ENCODE results near the gene SYPL2. TPM values are rescaled to one million over a fixed set of nuclear protein-coding genes. Genes with fewer than 3 reads are reported as not detected.
A peak's percentile ranks its signal among the peaks of the same experiment; 100 is the strongest.

SYPL2 gene
- total RNA-seq, 4 donors from 2014 or later, result 2.0 to 8.4 (median 4.2) TPM

DNA sequence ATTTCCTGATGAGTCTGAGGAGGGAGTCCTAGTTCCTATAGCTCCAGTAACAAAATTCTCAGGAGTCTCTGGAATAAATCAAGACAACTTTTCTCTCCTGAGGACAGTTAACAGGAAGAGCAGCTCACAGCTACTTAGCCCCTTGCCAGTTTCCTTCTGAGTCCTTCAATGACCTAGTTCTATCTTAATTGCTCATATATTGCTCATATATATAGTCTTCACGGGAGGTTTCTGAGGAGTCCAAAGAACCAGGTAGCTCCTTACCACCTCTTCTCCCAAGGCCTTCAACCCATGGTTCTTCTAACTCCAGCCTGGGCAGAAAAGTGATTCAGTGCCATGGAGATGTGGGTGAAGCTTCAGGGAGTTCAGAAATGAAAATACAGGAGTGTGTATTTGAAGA is 38.6 kb downstream of the SYPL2 start:
- Histone ChIP-seq H3K9me3 (no peaks in the 10 kb centered on the region), H3K4me3 (no peak overlapping the region), H3K27me3 (no peaks in the 10 kb centered on the region), H3K36me3 (peaks cover 0 to 11% of the 10 kb centered on the region in 2 donors), H3K4me1 (peaks cover 0 to 54% (median 23%) of the 10 kb centered on the region in 3 donors), H3K27ac (no peak overlapping the region)
- 85% methylated on average over 1 of the region's 1 CpG; no CpG with 5 or more reads in 1 of the 2 donors for WGBS, 2 donors (ENCODE audit: low coverage in 1 of 2)
- TF ChIP-seq CTCF (IDR thresholded peaks at IDR 0.05) (no peak), POLR2AphosphoS5 (IDR thresholded peaks at IDR 0.05) (no peak), EP300 (IDR thresholded peaks at IDR 0.05) (no peak), POLR2A (IDR thresholded peaks at IDR 0.05) (no peak)
- ATAC-seq, result no peak

GRCh38 chr1:109508001-109508872 is 41.9 kb downstream of the SYPL2 start:
- peak overlapping the region in 1 of 2 donors; percentile 68 for H3K4me3 ChIP-seq

DNA sequence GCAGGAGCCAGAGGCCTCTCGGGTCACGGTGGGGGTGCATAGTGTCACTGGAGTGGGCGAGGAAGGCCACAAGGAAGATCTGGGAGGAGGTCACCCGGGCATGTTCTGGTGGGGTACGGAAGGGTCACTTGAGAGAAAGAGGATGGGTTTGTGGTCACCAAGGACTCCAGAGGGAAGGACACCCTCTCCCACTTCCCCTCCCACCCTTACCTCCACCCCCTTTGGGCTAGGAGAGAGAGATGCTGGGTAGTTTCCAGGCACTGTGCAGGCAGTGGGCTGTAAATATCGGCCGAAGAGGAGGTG is 42.5 kb downstream of the SYPL2 start:
- Histone ChIP-seq H3K27me3 (no peaks in the 10 kb centered on the region), H3K9me3 (no peaks in the 10 kb centered on the region), H3K4me1 (peaks cover 0 to 33% (median 6%) of the 10 kb centered on the region in 3 donors), H3K27ac (peak overlapping the region in 3 of 4 donors; percentile 68 to 84 (median 76)), H3K4me3 (peak overlapping the region; percentile 68 to 84), H3K36me3 (peaks cover 0 to 11% of the 10 kb centered on the region in 2 donors)
- ATAC-seq, result peak; percentile 8
- TF ChIP-seq EP300 (IDR thresholded peaks at IDR 0.05) (no peak), CTCF (IDR thresholded peaks at IDR 0.05) (no peak), POLR2A (IDR thresholded peaks at IDR 0.05) (no peak), POLR2AphosphoS5 (IDR thresholded peaks at IDR 0.05) (no peak)
- WGBS, 2 donors (ENCODE audit: low coverage in 1 of 2), result 43% methylated on average over 3 of the region's 7 CpGs; no CpG with 5 or more reads in 1 of the 2 donors

More at GRCh38 chr1:109508001-109508872, 41.9 kb downstream of the SYPL2 start:
- no peak for TF ChIP-seq EP300 (IDR thresholded peaks at IDR 0.05)
- TF ChIP-seq CTCF (IDR thresholded peaks at IDR 0.05), result no peak
- TF ChIP-seq POLR2A (IDR thresholded peaks at IDR 0.05), result no peak
- no peak for TF ChIP-seq POLR2AphosphoS5 (IDR thresholded peaks at IDR 0.05)
- 84% methylated on average over 6 of the region's 25 CpGs; no CpG with 5 or more reads in 1 of the 2 donors for WGBS, 2 donors (ENCODE audit: low coverage in 1 of 2)
- Histone ChIP-seq H3K27me3 (no peaks in the 10 kb centered on the region), H3K36me3 (peaks cover 0 to 11% of the 10 kb centered on the region in 2 donors), H3K27ac (peak overlapping the region in 2 of 4 donors; percentile 68 to 84), H3K4me1 (peaks cover 0 to 33% (median 6%) of the 10 kb centered on the region in 3 donors), H3K9me3 (no peaks in the 10 kb centered on the region)
- no peak for ATAC-seq

DNA sequence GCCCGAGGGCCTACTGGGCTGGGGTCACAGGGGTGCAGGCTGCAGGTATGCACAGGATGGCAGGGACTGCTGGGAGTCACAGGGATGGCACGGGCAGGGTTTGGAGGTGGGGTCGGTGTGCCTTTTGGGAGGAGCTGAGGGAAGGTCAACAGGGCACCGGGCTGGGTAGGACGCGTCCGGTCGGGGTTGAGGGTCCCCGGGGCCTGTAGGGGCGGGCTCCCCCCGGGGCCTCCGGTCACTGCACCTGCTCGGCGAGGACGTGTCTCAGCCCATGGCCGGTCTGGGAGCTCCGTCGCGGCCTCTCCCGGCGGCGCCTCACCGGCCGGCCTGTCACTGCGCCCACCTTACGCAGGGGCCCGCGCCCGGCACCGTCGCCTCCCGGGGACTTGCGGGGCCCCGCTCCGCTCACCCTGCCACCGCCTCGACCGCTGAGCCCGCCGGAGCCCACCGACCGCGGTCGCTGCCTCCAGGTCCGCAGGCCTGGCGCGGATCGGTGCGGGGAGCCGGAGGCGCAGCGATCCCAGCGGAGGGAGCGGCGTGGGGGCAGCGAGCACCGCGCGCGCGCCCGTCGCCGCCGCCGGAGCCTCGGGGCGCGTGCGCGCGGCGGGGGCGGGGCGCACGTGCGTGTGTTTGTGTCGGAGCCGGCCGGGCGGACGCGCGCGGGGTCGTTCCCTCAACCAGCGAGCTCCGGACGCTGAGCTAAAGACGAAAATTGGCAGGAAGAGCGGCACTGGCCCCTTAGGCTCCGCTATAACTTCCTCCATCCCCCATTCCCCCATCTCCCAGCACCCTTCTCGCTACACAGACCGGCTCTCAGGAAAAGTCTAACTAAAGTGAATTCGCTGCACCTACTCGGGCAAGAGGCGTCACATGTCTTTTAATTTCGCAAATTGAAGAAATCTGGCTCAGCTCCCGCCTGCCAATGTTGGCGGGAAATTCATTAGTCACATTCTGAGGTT is 43.1 kb downstream of the SYPL2 start, which contains the start of gene AMIGO1:
Gene AMIGO1 (minus strand): TSS at position 552 of the 959 bp plus-strand sequence. CDS start 815 bp downstream, outside the sequence.
- TF ChIP-seq POLR2A (IDR thresholded peaks at IDR 0.05), result peak in 1 of 2 donors; percentile 29
- no peak for TF ChIP-seq CTCF (IDR thresholded peaks at IDR 0.05)
- no peak for TF ChIP-seq EP300 (IDR thresholded peaks at IDR 0.05)
- no peak for TF ChIP-seq POLR2AphosphoS5 (IDR thresholded peaks at IDR 0.05)
- peaks cover 0 to 11% of the 10 kb centered on the region in 2 donors for H3K36me3 ChIP-seq
- peak within 1 kb of the TSS; percentile 68 to 84 for H3K4me3 ChIP-seq
- 1 to 6% methylated on average over 8 to 9 of the region's 100 CpGs for WGBS, 2 donors (ENCODE audit: low coverage in 1 of 2)
- H3K27me3 ChIP-seq, result no peaks in the 10 kb centered on the region
- peak within 1 kb of the TSS in 3 of 4 donors; percentile 68 to 84 (median 76) for H3K27ac ChIP-seq
- peak; percentile 88 for ATAC-seq
- peaks cover 0 to 33% (median 6%) of the 10 kb centered on the region in 3 donors for H3K4me1 ChIP-seq
- no peaks in the 10 kb centered on the region for H3K9me3 ChIP-seq

Measured in gastroesophageal sphincter (tissue), 4 donors.